OCI-LY3 (cell line): ENCODE results near the gene SPATA9.
"Not testable (repeated sequence)": the region's sequence is repeated elsewhere in the genome, so short reads cannot be mapped to it uniquely, and the experiment has no call there.

ENCODE experiments used
- H2AFZ ChIP-seq: fragments of 200-600, 300-600 bp; shearing (Covaris generic); 2 replicates; pipeline ENCODE4 v1.6.0; 2014; ENCODE audit warnings: antibody characterized with exemption, low read depth, low read length
- H3K27ac ChIP-seq: fragments of 200-600, 300-600 bp; sonication (generic); 2 replicates; pipeline ENCODE4 v1.5.1; 2014; ENCODE audit warnings: mild to moderate bottlenecking, low read length, moderate library complexity, mixed read lengths
- H3K27me3 ChIP-seq: fragments of 200-600, 300-600 bp; sonication (generic); 2 replicates; pipeline ENCODE4 v1.6.1; 2014; ENCODE audit warnings: low read depth, low read length, mixed read lengths
- H3K36me3 ChIP-seq: fragments of 200-600, 300-600 bp; sonication (generic); replicated peaks from 2 replicates; pipeline ENCODE3; 2014; ENCODE audit warnings: low read depth, low read length, mixed read lengths
- H3K4me1 ChIP-seq: fragments of 300-600, 200-600 bp; sonication (generic); 2 replicates; pipeline ENCODE4 v1.6.1; 2014; ENCODE audit warnings: low read length, mixed read lengths
- H3K4me2 ChIP-seq: fragments of 200-600, 300-600 bp; sonication (generic); 2 replicates; pipeline ENCODE4 v1.6.1; 2014; ENCODE audit warnings: low read length, mixed read lengths
- H3K4me3 ChIP-seq: fragments of 300-600, 200-600 bp; sonication (generic); 2 replicates; pipeline ENCODE4 v1.5.1; 2014; ENCODE audit warnings: antibody characterized with exemption, mild to moderate bottlenecking, low read length, moderate library complexity
- H3K79me2 ChIP-seq: fragments of 300-600, 200-600 bp; shearing (Covaris generic); 2 replicates; pipeline ENCODE4 v1.6.1; 2014; ENCODE audit warnings: mild to moderate bottlenecking, low read length, mixed read lengths
- H3K9ac ChIP-seq: fragments of 300-600, 200-600 bp; shearing (Covaris generic); 2 replicates; pipeline ENCODE4 v1.6.0; 2014; ENCODE audit warnings: mild to moderate bottlenecking, low read length, moderate library complexity
- H3K9me3 ChIP-seq: fragments of 200-600, 300-600 bp; shearing (Covaris generic); 2 replicates; pipeline ENCODE4 v1.6.1; 2014; ENCODE audit warnings: low read length, mixed read lengths; ENCODE audit not compliant: insufficient read depth
- H4K20me1 ChIP-seq: fragments of 200-600, 300-600 bp; sonication (generic); 2 replicates; pipeline ENCODE4 v1.6.1; 2016; ENCODE audit warnings: low read length, mixed read lengths; ENCODE audit not compliant: insufficient read depth
- EZH2phosphoT487 ChIP-seq: fragments of 200-600 bp; shearing (Covaris generic); IDR thresholded peaks from 2 replicates; pipeline ENCODE4 v1.6.1; 2018; ENCODE audit warnings: antibody characterized with exemption, mixed run types, low read depth
- TF ChIP-seq, protein P1 (sequence below): fragments of 200-600, 300-600 bp; sonication (generic); IDR thresholded peaks from 2 replicates; pipeline ENCODE4 v1.5.1; 2014; ENCODE audit warnings: antibody characterized with exemption, low read length, low read depth

Gene SPATA9

DNA sequence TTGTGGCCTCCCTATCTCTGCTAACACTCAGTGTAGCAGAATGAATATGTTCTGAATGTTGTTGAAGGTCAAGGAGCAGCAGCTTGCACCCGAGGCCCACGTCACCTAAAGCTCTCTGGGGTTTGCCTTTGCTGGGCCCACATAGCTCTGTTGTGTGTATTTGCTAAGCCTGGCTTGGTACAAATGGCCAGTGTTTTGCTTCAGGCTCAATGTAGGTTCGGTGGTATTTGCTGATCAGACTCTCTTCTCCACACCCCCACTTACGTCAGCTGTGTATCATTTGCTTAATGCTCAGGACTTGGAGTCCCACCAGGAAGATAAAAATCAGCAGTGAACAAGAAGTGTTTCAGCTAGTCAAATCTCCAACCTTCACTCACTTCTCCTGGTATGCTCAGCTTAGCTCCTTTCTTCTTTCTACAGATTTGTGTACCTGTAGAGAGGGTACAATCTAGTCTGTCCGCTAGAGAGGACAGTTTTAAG lies 41.0 kb downstream of the SPATA9 start:
- Histone ChIP-seq H3K9ac (no peak overlapping the region), H3K4me3 (no peak overlapping the region), H3K79me2 (no peaks in the 10 kb centered on the region), H4K20me1 (no peaks in the 10 kb centered on the region), H3K27me3 (no peaks in the 10 kb centered on the region), H3K9me3 (no peaks in the 10 kb centered on the region), H3K4me1 (peaks cover 12% of the 10 kb centered on the region), H2AFZ (no peak overlapping the region), H3K4me2 (no peak overlapping the region), H3K27ac (no peak overlapping the region), H3K36me3 (no peaks in the 10 kb centered on the region)
- no peak for TF ChIP-seq EZH2phosphoT487
- TF ChIP-seq, protein P1, sequence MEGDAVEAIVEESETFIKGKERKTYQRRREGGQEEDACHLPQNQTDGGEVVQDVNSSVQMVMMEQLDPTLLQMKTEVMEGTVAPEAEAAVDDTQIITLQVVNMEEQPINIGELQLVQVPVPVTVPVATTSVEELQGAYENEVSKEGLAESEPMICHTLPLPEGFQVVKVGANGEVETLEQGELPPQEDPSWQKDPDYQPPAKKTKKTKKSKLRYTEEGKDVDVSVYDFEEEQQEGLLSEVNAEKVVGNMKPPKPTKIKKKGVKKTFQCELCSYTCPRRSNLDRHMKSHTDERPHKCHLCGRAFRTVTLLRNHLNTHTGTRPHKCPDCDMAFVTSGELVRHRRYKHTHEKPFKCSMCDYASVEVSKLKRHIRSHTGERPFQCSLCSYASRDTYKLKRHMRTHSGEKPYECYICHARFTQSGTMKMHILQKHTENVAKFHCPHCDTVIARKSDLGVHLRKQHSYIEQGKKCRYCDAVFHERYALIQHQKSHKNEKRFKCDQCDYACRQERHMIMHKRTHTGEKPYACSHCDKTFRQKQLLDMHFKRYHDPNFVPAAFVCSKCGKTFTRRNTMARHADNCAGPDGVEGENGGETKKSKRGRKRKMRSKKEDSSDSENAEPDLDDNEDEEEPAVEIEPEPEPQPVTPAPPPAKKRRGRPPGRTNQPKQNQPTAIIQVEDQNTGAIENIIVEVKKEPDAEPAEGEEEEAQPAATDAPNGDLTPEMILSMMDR, result no peak

DNA sequence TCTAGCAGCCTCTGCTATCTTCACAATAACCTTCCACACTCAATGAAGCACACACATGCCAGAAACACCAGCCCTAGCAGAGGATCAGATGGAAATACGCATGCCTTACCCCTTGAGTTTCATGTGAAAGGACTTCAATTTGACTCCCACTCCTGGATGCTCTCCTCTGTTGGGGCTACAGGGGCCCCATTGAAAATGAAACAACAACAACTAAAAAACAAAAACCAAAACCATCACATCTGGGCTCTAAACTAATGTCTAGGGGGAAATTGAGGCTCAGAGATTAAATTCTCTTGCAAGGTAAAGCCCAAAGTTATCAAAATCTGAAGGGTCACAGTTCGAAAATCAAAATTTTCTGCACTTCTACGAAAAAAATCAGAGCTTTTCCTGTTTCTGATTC lies 44.2 kb downstream of the SPATA9 start:
- H3K27me3 ChIP-seq, result no peaks in the 10 kb centered on the region
- H3K4me2 ChIP-seq, result no peak overlapping the region
- TF ChIP-seq, protein P1, result no peak
- no peak for TF ChIP-seq EZH2phosphoT487
- no peak overlapping the region for H2AFZ ChIP-seq
- H3K79me2 ChIP-seq, result no peaks in the 10 kb centered on the region
- no peaks in the 10 kb centered on the region for H3K4me1 ChIP-seq
- H3K9ac ChIP-seq, result no peak overlapping the region
- no peaks in the 10 kb centered on the region for H3K9me3 ChIP-seq
- no peaks in the 10 kb centered on the region for H3K36me3 ChIP-seq
- H3K27ac ChIP-seq, result no peak overlapping the region
- no peak overlapping the region for H3K4me3 ChIP-seq
- H4K20me1 ChIP-seq, result no peaks in the 10 kb centered on the region

DNA sequence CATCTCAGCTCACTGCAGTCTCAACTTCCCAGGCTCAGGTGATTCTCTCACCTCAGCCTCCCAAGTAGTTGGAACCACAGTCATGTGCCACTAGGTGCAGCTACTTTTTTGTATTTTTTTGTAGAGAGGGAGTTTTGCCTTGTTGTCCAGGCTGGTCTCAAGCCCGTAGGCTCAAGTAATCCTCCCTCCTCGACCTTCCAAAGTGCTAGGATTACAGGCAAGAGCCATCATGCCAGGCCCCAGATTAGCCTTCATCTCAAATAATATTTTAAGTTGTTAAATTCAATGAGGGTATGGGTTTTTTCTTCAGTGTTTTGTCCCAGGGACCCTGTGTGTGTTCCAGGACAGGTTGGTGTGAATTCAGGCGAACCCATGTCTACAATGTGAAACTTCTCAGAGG lies 48.7 kb downstream of the SPATA9 start:
- Histone ChIP-seq H3K27ac (no peak overlapping the region), H3K4me3 (no peak overlapping the region), H3K79me2 (no peaks in the 10 kb centered on the region), H3K36me3 (no peaks in the 10 kb centered on the region), H3K4me2 (no peak overlapping the region), H3K27me3 (no peaks in the 10 kb centered on the region), H3K9me3 (no peaks in the 10 kb centered on the region), H3K9ac (no peak overlapping the region), H2AFZ (no peak overlapping the region), H3K4me1 (peaks cover 7% of the 10 kb centered on the region), H4K20me1 (no peaks in the 10 kb centered on the region)
- TF ChIP-seq, protein P1, result no peak
- no peak for TF ChIP-seq EZH2phosphoT487

DNA sequence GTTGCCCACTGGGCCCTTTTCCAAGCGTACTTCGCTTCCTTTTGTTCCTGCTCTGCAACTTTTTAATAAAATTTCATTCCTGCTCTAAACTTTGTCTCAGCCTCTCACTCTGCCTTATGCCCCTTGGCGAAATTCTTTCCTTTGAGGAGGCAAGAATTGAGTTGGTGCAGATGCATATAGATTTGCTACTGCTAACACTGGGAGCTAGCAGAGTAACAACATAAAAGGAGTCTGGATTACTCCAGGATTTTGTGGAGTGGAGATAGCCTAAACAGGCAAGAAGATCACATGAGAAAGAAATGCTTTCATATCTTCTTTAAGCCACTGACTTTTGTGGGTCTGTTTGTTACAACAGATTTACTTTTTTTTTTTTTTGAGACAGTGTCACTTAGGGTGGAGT lies 49.1 kb downstream of the SPATA9 start:
- no peak for TF ChIP-seq EZH2phosphoT487
- Histone ChIP-seq H4K20me1 (no peaks in the 10 kb centered on the region), H3K27me3 (no peaks in the 10 kb centered on the region), H3K4me1 (peaks cover 7% of the 10 kb centered on the region), H2AFZ (no peak overlapping the region), H3K4me2 (no peak overlapping the region), H3K9me3 (no peaks in the 10 kb centered on the region), H3K4me3 (no peak overlapping the region), H3K36me3 (no peaks in the 10 kb centered on the region), H3K79me2 (no peaks in the 10 kb centered on the region), H3K9ac (no peak overlapping the region), H3K27ac (no peak overlapping the region)

DNA sequence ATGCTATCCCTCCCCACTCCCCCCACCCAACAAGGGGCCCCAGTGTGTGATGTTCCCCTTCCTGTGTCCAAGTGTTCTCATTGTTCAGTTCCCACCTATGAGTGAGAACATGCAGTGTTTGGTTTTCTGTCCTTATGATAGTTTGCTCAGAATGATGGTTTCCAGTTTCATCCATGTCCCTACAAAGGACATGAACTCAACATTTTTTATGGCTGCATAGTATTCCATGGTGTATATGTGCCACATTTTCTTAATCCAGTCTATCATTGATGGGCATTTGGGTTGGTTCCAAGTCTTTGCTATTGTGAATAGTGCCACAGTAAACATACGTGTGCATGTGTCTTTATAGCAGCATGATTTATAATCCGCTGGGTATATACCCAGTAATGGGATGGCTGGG lies 49.8 kb downstream of the SPATA9 start:
- H4K20me1 ChIP-seq, H3K4me2 ChIP-seq, H3K4me1 ChIP-seq, H3K79me2 ChIP-seq, H3K27ac ChIP-seq, H3K9me3 ChIP-seq, H2AFZ ChIP-seq, H3K9ac ChIP-seq, H3K4me3 ChIP-seq, H3K36me3 ChIP-seq, H3K27me3 ChIP-seq: not testable (repeated sequence)
